HepG2 (cell line): ENCODE data around the gene RIPK1. TPM values are rescaled to one million over a fixed set of nuclear protein-coding genes. Genes with fewer than 3 reads are reported as not detected.

Source experiments
- AGO2 ChIP-seq: fragments of 200-400 bp; formaldehyde crosslinking; optimal IDR thresholded peaks from 2 replicates; pipeline ENCODE3; 2017; ENCODE audit warnings: mild to moderate bottlenecking, low read depth, low read length, moderate library complexity
- ATAD3A ChIP-seq: sonication (generic); formaldehyde crosslinking; IDR thresholded peaks from 2 replicates; pipeline ENCODE4 v1.4.0; 2020; ENCODE audit warnings: missing genetic modification reagents
- ATF5 ChIP-seq: sonication (generic); formaldehyde crosslinking; IDR thresholded peaks from 2 replicates; pipeline ENCODE4 v1.4.0; 2020; ENCODE audit warnings: mild to moderate bottlenecking, low read depth, missing genetic modification reagents
- BATF2 ChIP-seq: sonication (generic); formaldehyde crosslinking; IDR thresholded peaks from 2 replicates; pipeline ENCODE4 v1.8.0; 2022; ENCODE audit warnings: mild to moderate bottlenecking, missing genetic modification reagents, moderate library complexity
- CBX1 ChIP-seq: IDR thresholded peaks from one replicate; pipeline ENCODE4 v1.6.1; 2016; ENCODE audit warnings: antibody characterized with exemption, low read depth
- CREB1 ChIP-seq, 2 experiments: fragments of 450-650 bp in 1 of 2; IDR thresholded peaks; 2 replicates each; pipeline ENCODE4 v1.6.1; 2016 to 2017; ENCODE audit warnings: control low read depth in 1 of 2, mild to moderate bottlenecking in 1 of 2, missing compliant biosample characterization in 1 of 2, missing genetic modification characterization in 1 of 2
- GRHL1 ChIP-seq: sonication (generic); formaldehyde crosslinking; conservative IDR thresholded peaks from 2 replicates; pipeline ENCODE4 v1.8.0; 2022; ENCODE audit warnings: missing genetic modification reagents
- HOXA7 ChIP-seq: sonication (generic); formaldehyde crosslinking; IDR thresholded peaks from 2 replicates; pipeline ENCODE4 v1.8.1; 2022; ENCODE audit warnings: mild to moderate bottlenecking, missing genetic modification reagents, moderate library complexity
- IKZF1 ChIP-seq: fragments of 450-650 bp; IDR thresholded peaks from 2 replicates; pipeline ENCODE4 v1.7.1; 2016
- NCOA2 ChIP-seq: sonication (generic); formaldehyde crosslinking; IDR thresholded peaks from 2 replicates; pipeline ENCODE4 v1.8.0; 2022; ENCODE audit warnings: inconsistent platforms
- NFIC ChIP-seq: IDR thresholded peaks from 2 replicates; pipeline ENCODE4 v1.6.1; 2012; ENCODE audit warnings: mild to moderate bottlenecking, low read length, inconsistent platforms
- NONO ChIP-seq, 2 experiments: fragments of 450-650 bp in 1 of 2; sonication (generic) in 1 of 2; formaldehyde crosslinking in 1 of 2; IDR thresholded peaks in 1 of 2; conservative IDR thresholded peaks in 1 of 2; 2 replicates each; pipeline versions ENCODE4 v1.6.1 to v1.8.0; 2017 to 2022; ENCODE audit warnings: mild to moderate bottlenecking in 1 of 2, missing genetic modification reagents in 1 of 2, moderate library complexity in 1 of 2
- PCBP2 ChIP-seq: fragments of 200-400 bp; formaldehyde crosslinking; optimal IDR thresholded peaks from 2 replicates; pipeline ENCODE3; 2018; ENCODE audit warnings: low read length, low read depth; ENCODE audit not compliant: poor library complexity, severe bottlenecking
- RARG ChIP-seq: sonication (generic); formaldehyde crosslinking; IDR thresholded peaks from 2 replicates; pipeline ENCODE4 v1.4.0; 2020; ENCODE audit warnings: low read depth, mild to moderate bottlenecking, missing genetic modification reagents
- SALL1 ChIP-seq: sonication (generic); formaldehyde crosslinking; IDR thresholded peaks from 2 replicates; pipeline ENCODE4 v1.8.0; 2022; ENCODE audit warnings: mild to moderate bottlenecking, missing genetic modification reagents
- SOX5 ChIP-seq: IDR thresholded peaks from 2 replicates; pipeline ENCODE4 v1.6.1; 2016; ENCODE audit warnings: borderline replicate concordance
- SUZ12 ChIP-seq: fragments of 150-350 bp; IDR thresholded peaks from 2 replicates; pipeline ENCODE4 v1.6.1; 2014; ENCODE audit warnings: low read depth, low read length
- ZBTB21 ChIP-seq: sonication (generic); formaldehyde crosslinking; IDR thresholded peaks from 2 replicates; pipeline ENCODE4 v1.4.0; 2020; ENCODE audit warnings: missing genetic modification reagents
- ZBTB39 ChIP-seq: sonication (generic); formaldehyde crosslinking; IDR thresholded peaks from 2 replicates; pipeline ENCODE4 v1.5.0; 2020; ENCODE audit warnings: missing genetic modification reagents
- ZKSCAN5 ChIP-seq: sonication (generic); formaldehyde crosslinking; IDR thresholded peaks from 2 replicates; pipeline ENCODE4 v1.5.1; 2020; ENCODE audit warnings: mild to moderate bottlenecking, missing genetic modification reagents
- ZNF292 ChIP-seq: sonication (generic); formaldehyde crosslinking; IDR thresholded peaks from 2 replicates; pipeline ENCODE4 v1.8.1; 2022; ENCODE audit warnings: mild to moderate bottlenecking, low read depth, missing genetic modification reagents, borderline replicate concordance
- ZNF33A ChIP-seq: sonication (generic); formaldehyde crosslinking; IDR thresholded peaks from 2 replicates; pipeline ENCODE4 v1.5.1; 2020; ENCODE audit warnings: missing genetic modification reagents, mild to moderate bottlenecking, moderate library complexity, borderline replicate concordance
- ZNF350 ChIP-seq: sonication (generic); formaldehyde crosslinking; IDR thresholded peaks from 2 replicates; pipeline ENCODE4 v1.4.0; 2020; ENCODE audit warnings: mild to moderate bottlenecking, low read depth, missing genetic modification reagents, borderline replicate concordance
- ZNF563 ChIP-seq: sonication (generic); formaldehyde crosslinking; IDR thresholded peaks from 2 replicates; pipeline ENCODE4 v1.8.0; 2022; ENCODE audit warnings: mild to moderate bottlenecking, moderate library complexity, missing genetic modification reagents
- ZNF781 ChIP-seq: sonication (generic); formaldehyde crosslinking; IDR thresholded peaks from 2 replicates; pipeline ENCODE4 v1.5.1; 2020; ENCODE audit warnings: borderline replicate concordance, mild to moderate bottlenecking, missing genetic modification reagents; ENCODE audit errors: not compliant biosample characterization
- polyA plus RNA-seq, 8 experiments: library from polyadenylated mRNA; depleted of rRNA in 3 of 8; stranded (reverse) in 7 of 8; unstranded in 1 of 8; fragments of >200 nt; fragmentation: Illumina TruSeq in 4 of 8; extraction: Trizol in 4 of 8; gene quantifications; 2 replicates each; pipeline versions ENCODE4 v1.2.1 to v1.2.3, GENCODE V29; 2011 to 2016; ENCODE audit warnings: low read depth in 4 of 8, missing spikeins in 1 of 8, mixed read lengths in 1 of 8; ENCODE audit not compliant: insufficient read depth in 1 of 8
- total RNA-seq, 5 experiments: library from RNA; depleted of rRNA; stranded (reverse); fragments of >200 nt; fragmentation: Illumina TruSeq; extraction: Trizol; gene quantifications; 2 replicates each; pipeline ENCODE4 v1.2.3, GENCODE V29; 2016; ENCODE audit warnings: low read depth in 1 of 5

RIPK1 gene
- total and polyA plus RNA-seq, 2 of the 13 experiments (the other 11 are each of a cell fraction or from before 2014, with no cell fraction given) = 9.0 to 10.3 TPM

- TF ChIP-seq SALL1 (CRISPR knock-in tag) (peak; percentile 88), HOXA7 (CRISPR knock-in tag) (0 out of 2 replicates have a peak, but pooled peaks have one; percentile 13), NFIC (no peak), AGO2 (peak; percentile 96), NCOA2 (CRISPR knock-in tag) (peak; percentile 36), ZNF350 (CRISPR knock-in tag) (peak; percentile 91), ZKSCAN5 (peak; percentile 44; the same call in 1 of the 2 replicates), SUZ12 (no peak), ZBTB39 (CRISPR knock-in tag) (no peak), ZNF33A (CRISPR knock-in tag) (0 out of 2 replicates have a peak, but pooled peaks have one; percentile 34), IKZF1 (no peak), ATF5 (CRISPR knock-in tag) (peak; percentile 95; the same call in 1 of the 2 replicates), NONO (IDR thresholded peaks at IDR 0.05) (no peak), NONO (CRISPR knock-in tag; conservative IDR thresholded peaks at IDR 0.05) (peak; percentile 93), PCBP2 (no peak), ZNF563 (CRISPR knock-in tag) (peak; percentile 90), ZBTB21 (CRISPR knock-in tag) (peak; percentile 50; the same call in 1 of the 2 replicates), CBX1 (no peak), GRHL1 (CRISPR knock-in tag) (no peak), CREB1 (IDR thresholded peaks at IDR 0.05) (no peak), CREB1 (CRISPR knock-in tag; IDR thresholded peaks at IDR 0.05) (0 out of 2 replicates have a peak, but pooled peaks have one; percentile 4), SOX5 (CRISPR knock-in tag) (peak; percentile 55), ATAD3A (CRISPR knock-in tag) (no peak), ZNF292 (CRISPR knock-in tag) (peak; percentile 77), ZNF781 (CRISPR knock-in tag) (peak; percentile 79), RARG (CRISPR knock-in tag) (0 out of 2 replicates have a peak, but pooled peaks have one; percentile 45), BATF2 (CRISPR knock-in tag) (peak; percentile 84)
Observed at GRCh38 chr6:3162565-3163247, 94.4 kb downstream of the RIPK1 start (continued).
